ENCODE measurements around the gene SSNA1. TPM values are rescaled to one million over a fixed set of nuclear protein-coding genes. Genes with fewer than 3 reads are reported as not detected.

The SSNA1 gene
- total RNA-seq, 4 donors from 2014 or later: 79.2 to 112 (median 93.1) TPM

- no peak overlapping the region for H3K4me3 ChIP-seq (ENCODE audit: low read depth, poor library complexity, severe bottlenecking)
- intact Hi-C loops (cut with DNase I; ENCODE audit: low total_unique reads): no loop called here
- DNase-seq (ENCODE audit: low spot score in 2 of 2): no peak
- 69 to 73% methylated on average over 8 of the region's 8 CpGs for WGBS, 2 donors
- TF ChIP-seq POLR2A (IDR thresholded peaks at IDR 0.05): no peak
- TF ChIP-seq CTCF (IDR thresholded peaks at IDR 0.05): no peak
These were observed 14.5 kb downstream of the SSNA1 start for GRCh38 chr9:137202966-137203365.

DNA sequence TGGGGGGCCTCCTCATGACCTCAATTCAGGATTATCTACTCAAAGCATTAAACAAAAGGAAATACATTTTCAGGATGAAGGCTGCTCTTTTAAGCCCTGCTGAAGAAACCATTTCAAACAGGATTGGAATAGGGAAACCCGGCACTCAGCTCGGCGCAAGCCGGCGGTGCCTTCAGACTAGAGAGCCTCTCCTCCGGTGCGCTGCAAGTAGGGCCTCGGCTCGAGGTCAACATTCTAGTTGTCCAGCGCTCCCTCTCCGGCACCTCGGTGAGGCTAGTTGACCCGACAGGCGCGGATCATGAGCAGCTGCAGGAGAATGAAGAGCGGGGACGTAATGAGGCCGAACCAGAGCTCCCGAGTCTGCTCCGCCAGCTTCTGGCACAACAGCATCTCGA, 16.3 kb downstream of the SSNA1 start:
- H3K4me3 ChIP-seq (ENCODE audit: low read depth, poor library complexity, severe bottlenecking): peak overlapping the region; percentile 91
- TF ChIP-seq CTCF (IDR thresholded peaks at IDR 0.05) (no peak), POLR2A (IDR thresholded peaks at IDR 0.05) (no peak)
- intact Hi-C loops (cut with DNase I; ENCODE audit: low total_unique reads): no loop called here
- DNase-seq (ENCODE audit: low spot score in 2 of 2): no peak
- 19% methylated on average over 17 to 21 of the region's 21 CpGs for WGBS, 2 donors

- TF ChIP-seq CTCF (IDR thresholded peaks at IDR 0.05): no peak
- peak within 1 kb of the TSS; percentile 91 for H3K4me3 ChIP-seq (ENCODE audit: low read depth, poor library complexity, severe bottlenecking)
- 0 to 1% methylated on average over 37 to 78 of the region's 98 CpGs for WGBS, 2 donors
- peak; percentile 86 to 98 for DNase-seq (ENCODE audit: low spot score in 2 of 2)
- intact Hi-C loops (cut with DNase I; ENCODE audit: low total_unique reads): no loop called here
These were observed 16.9 kb downstream of the SSNA1 start, which contains the start of the genes NDOR1 and TMEM203 for GRCh38 chr9:137205126-137206069. Gene NDOR1, plus strand, starts transcription at chr9:137205700. Its CDS starts 78 bp downstream, at chr9:137205778. Gene TMEM203, minus strand, starts transcription at chr9:137205648. Its CDS starts 234 bp downstream, at chr9:137205414.

- 71 to 82% methylated on average over 7 of the region's 7 CpGs for WGBS, 2 donors
- TF ChIP-seq POLR2A (IDR thresholded peaks at IDR 0.05) (no peak), CTCF (IDR thresholded peaks at IDR 0.05) (no peak)
- intact Hi-C loops (cut with DNase I; ENCODE audit: low total_unique reads): no loop called here
- DNase-seq (ENCODE audit: low spot score in 2 of 2): no peak
- no peak overlapping the region for H3K4me3 ChIP-seq (ENCODE audit: low read depth, poor library complexity, severe bottlenecking)
These were observed 18.1 kb downstream of the SSNA1 start for GRCh38 chr9:137206602-137207001.

DNA sequence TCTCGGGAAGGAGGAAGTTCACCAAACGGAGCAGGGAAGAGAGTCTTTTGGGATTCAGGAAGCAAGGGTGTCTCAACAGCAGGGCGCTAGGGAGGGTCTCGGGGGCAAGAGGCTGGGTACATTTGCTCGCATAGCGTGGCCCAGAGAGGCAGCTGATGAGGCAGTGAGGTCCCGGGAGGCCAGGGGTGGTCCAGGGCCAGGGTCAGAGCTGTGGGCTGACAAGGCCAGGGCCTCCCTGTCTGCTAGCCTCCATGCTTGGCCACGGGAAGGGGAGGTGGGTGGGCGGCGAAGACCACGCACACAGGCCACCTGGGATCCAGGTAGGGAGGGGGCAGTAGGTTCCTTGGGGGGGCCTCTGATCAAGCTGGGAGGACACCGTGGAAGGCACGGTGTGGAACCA, 23.1 kb downstream of the SSNA1 start:
- no peak for DNase-seq (ENCODE audit: low spot score in 2 of 2)
- intact Hi-C loops (cut with DNase I; ENCODE audit: low total_unique reads): no loop called here
- TF ChIP-seq POLR2A (IDR thresholded peaks at IDR 0.05) (no peak), CTCF (IDR thresholded peaks at IDR 0.05) (no peak)
- no peak overlapping the region for H3K4me3 ChIP-seq (ENCODE audit: low read depth, poor library complexity, severe bottlenecking)
- 80 to 83% methylated on average over 13 of the region's 13 CpGs for WGBS, 2 donors

Data from lower leg skin (tissue), 4 donors.